HG02884 (cell line): ENCODE measurements around the gene CMA1.
"Not testable (repeated sequence)": the region's sequence is repeated elsewhere in the genome, so short reads cannot be mapped to it uniquely, and the experiment has no call there.

Experiments used
- ATAC-seq: cut with Tn5 transposase; IDR thresholded peaks from one replicate; pipeline ENCODE4 v1.9.1; 2021; ENCODE audit warnings: mild to moderate bottlenecking, moderate library complexity; ENCODE audit not compliant: unreplicated experiment

Gene CMA1, protein sequence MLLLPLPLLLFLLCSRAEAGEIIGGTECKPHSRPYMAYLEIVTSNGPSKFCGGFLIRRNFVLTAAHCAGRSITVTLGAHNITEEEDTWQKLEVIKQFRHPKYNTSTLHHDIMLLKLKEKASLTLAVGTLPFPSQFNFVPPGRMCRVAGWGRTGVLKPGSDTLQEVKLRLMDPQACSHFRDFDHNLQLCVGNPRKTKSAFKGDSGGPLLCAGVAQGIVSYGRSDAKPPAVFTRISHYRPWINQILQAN

DNA sequence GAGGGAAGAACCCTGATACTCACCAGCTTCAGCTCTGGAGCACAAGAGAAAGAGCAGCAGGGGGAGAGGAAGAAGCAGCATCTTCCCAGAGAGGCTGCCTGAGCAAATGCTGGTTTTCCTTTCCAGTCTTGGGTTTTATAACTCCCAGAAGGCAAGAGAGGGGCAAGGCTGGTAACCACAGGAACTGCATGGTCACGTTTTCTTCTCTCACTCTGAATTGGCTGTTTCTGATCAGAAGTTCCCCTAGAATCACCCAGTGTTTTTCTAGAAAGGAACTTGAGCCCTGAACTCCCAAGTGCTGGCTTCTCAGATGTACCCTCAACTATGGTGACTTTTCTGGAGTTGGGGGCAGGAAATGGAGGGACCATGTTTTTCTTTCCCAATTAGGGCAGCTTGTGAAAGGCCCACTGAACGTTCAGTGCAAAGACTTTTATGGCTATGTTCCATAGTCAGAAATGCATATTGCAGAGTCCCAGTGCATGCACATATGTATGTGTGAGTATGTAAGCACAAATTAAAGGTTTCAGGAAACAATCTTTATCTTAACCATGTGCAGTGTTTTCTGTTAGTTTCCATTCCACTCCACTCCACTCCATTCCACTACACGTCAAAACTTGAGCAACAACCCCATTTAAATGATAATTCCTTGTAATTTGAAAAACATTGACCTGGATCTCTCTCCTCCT, at the start of gene CMA1:
Gene CMA1 (minus strand): TSS at position 111 of the 686 bp plus-strand sequence. CDS start 30 bp downstream, at position 81.
- peak; percentile 48 for ATAC-seq

GRCh38 chr14:24556756-24557155, 48.7 kb upstream of the CMA1 start:
- no peak for ATAC-seq

GRCh38 chr14:24549064-24549463, 41.0 kb upstream of the CMA1 start:
- ATAC-seq, result not testable (repeated sequence)

- no peak for ATAC-seq
Observed at GRCh38 chr14:24542346-24542936, 34.4 kb upstream of the CMA1 start.

DNA sequence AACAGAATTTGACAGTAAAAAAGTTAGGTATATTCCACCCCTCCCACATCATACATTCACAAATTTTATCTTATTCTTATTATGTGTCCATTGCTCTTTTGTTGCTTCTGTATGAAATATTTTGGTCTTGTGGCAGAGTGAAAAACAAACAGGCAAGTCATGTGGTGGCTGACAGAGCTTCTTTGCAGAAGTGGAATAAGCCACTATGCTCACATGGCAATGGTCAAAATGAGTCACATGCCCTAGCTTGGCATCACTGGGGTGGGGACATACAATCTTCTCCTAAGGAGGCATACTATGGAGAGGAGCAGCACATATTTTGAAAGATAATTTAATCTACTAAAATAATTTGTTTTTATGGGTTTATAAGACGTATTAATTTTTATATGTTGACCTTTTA, 27.7 kb upstream of the CMA1 start:
- no peak for ATAC-seq

- ATAC-seq, result no peak
Observed at GRCh38 chr14:24534286-24534685, 26.2 kb upstream of the CMA1 start.

DNA sequence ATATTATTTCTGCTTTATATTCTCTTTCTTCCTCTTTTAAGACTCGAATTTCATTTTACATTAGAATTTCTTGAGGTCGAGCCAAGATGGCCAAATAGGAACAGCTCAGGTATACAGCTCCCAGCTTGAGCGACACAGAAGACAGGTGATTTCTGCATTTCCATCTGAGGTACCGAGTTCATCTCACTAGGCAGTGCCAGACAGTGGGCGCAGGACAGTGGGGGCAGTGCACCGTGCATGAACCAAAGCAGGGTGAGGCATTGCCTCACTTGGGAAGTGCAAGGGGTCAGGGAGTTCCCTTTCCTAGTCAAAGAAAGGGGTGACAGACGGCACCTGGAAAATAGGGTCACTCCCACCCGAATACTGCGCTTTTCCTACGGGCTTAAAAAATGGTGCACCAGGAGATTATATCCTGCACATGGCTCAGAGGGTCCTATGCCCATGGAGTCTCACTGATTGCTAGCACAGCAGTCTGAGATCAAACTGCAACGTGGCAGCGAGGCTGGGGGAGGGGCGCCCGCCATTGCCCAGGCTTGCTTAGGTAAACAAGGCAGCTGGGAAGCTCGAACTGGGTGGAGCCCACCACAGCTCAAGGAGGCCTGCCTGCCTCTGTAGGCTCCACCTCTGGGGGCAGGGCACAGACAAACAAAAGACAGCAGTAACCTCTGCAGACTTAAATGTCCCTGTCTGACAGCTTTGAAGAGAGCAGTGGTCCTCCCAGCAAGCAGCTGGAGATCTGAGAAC, 18.0 kb upstream of the CMA1 start:
- not testable (repeated sequence) for ATAC-seq

- no peak for ATAC-seq
Observed at GRCh38 chr14:24518851-24519250, 10.8 kb upstream of the CMA1 start.

DNA sequence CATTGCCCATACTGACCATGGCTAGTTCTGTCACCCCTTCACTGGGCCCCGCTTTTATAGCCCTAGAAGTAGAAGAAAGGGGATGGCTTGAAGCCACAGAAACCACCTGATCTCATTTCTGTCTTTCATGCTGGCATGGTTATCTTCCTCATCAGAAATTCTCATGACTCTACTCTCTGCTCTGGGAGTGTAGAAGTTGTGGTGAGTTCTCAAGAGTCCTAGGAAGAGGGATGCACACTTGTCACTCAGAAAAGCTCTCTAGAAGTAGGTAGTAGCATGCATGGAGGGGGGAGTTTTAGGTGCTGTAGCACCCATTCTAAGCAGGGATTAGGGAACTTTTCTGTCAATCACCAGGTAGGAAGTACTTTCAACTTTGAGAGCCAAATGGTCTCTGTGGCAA, 6.1 kb upstream of the CMA1 start:
- ATAC-seq, result no peak

GRCh38 chr14:24513009-24513408, 4.9 kb upstream of the CMA1 start:
- no peak for ATAC-seq

DNA sequence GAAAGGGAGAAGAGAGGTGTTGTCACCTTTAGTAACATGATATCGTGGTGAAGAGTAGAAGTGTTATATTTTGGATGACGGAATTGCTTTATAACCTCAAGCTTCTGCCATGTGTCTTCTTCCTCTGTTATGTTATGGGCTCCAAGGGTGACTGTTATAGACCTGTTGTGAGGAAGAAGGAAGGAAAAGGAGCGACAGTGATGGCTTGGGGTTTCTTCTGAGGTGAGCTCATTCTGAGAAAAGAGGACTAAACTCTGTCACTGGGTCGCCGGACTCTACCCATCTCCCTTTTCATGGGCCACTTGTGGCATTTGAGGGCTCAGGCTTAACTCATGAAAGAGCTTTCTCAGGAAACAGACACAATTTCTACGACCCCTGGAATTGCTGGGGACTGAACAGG, 1.6 kb downstream of the CMA1 start:
- no peak for ATAC-seq

DNA sequence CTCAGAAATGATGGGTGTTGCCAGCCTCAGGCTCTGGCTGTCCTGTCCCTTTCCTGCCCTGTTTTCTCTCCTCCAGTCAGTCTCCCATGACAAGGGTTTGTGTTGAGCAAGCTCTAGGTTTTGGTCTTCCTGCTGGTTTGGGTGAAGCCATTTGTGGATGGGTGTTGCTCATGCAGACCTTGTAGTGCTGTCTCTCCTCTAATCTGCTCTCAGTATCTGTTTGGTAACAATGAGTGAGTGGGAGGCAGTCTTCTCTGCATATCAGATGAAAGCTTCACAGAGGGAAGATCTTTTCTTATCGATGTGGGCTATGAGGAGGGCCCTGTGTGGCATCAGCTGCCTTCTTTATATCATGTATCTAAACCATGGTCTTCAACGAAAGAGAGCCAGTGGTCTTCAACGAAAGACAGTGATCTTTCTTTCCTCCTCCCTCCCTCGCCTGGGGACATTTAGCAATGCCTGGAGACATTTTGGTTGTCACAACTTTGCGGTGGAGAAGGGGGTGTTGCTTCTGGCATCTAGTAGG, 3.6 kb downstream of the CMA1 start:
- ATAC-seq, result no peak

DNA sequence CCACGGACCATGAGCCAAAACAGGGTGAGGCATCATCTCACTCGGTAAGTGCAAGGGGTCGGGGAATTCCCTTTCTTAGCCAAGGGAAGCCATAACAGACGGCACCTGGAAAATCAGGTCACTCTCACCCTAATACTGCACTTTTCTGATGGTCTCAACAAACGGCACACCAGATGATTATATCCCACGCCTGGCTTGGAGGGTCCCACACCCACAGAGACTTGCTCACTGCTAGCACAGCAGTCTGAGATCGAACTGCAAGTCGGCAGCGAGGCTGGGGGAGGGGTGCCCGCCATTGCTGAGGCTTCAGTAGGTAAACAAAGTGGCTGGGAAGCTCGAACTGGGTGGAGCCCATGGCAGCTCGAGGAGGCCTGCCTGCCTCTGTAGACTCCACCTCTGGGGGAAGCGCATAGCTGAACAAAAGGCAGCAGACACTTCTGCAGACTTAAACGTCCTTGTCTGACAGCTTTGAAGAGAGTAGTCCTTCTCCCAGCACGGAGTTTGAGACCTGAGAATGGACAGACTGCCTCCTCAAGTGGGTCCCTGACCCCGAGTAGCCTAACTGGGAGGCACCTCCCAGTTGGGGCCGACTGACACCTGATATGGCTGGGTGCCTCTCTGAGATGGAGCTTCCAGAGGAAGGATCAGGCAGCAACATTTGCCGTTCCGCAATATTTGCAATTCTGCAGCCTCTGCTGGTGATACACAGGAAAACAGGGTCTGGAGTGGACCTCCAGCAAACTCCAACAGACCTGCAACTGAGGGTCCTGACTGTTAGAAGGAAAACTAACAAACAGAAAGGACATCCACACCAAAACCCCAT, 16.3 kb downstream of the CMA1 start:
- not testable (repeated sequence) for ATAC-seq

GRCh38 chr14:24483604-24484252, 24.3 kb downstream of the CMA1 start:
- ATAC-seq, result peak; percentile 59

DNA sequence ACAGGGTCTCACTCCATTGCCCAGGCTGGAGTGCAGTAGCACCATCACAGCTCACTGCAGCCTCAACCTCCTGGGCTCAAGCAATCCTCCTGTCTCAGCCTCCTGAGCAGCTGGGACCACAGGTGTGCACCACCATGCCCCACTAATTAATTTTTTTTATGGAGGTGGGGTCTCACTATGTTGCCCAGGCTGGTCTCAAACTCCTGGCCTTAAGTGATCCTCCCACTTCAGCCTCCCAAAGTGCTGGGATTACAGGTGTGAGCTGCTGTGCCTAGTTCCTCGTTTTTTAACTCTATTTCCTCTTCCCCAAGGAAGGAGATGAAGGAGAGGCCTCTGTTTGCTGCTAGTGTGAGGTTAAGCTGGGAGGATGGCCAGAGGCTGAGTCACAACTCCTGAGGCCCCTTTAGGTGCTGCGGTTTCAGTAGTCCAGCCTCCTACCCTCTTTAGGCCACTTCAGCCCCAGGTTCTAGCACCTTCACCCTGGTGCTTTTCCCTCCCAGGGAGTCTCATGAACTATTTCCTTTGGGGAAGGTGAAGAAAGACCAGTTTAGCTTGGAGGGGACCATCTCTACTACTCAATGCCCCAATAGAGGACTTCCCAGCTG, 25.3 kb downstream of the CMA1 start:
- ATAC-seq, result not testable (repeated sequence)

DNA sequence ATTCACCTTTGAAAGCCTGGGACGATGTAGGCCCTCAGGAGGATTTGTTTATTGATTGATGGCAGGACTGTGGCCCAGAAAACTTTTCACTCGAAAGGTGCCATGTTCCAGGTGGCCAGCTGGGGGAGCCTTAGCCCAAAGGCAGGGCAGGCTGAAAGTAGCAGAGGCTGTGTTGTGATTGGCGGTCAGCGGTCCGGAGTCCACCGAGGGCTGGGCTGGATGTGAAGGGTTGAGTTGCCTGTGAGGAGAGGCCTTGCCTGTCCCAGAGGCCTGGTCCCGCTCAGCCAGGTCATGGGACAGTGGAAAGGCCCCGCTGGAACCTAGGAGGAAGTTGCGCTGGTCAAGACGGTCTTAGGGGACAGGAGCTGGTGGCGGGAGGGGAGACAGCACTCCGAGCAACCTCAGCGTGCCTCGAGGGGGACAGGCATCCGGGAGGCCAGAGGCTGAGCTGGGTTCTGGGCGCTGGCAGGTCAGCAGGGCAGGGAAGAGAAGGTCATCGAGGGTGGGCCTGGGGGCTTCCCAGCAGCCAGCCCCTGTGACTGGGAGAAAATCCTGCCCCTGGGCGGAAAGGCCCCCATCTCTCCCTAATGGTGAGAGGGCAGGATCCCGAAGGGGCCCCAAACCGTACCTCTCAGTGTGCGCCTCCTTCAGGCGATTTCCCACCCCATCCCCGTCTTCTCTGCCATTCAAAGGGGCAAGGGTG, 26.3 kb downstream of the CMA1 start:
- peak; percentile 71 for ATAC-seq

- not testable (repeated sequence) for ATAC-seq
Observed at GRCh38 chr14:24479999-24480398, 28.1 kb downstream of the CMA1 start.

DNA sequence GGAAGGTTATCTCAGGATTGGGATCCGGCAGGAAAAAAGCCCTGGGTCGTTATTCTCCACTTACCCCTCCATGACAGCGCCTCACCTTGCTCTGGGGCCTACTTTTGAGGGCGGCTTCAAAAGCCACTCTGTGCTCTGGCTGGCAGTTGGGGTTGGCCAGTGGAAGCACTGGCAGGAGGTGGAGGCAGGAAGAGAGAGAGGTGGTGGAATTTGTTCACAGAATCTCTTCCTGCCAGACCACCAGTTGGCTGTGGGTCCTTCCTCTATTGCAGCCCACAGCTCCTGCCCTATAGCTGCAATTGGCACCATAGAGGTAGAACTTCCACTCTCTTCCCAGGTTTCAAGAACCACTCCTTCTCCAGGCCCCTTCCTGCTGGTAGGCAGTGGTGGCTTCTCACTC, 32.8 kb downstream of the CMA1 start:
- ATAC-seq, result no peak

GRCh38 chr14:24473211-24473610, 34.9 kb downstream of the CMA1 start:
- no peak for ATAC-seq
